NCI-H1417 (cell line): Measurements from ENCODE around the gene LAMP1.
"Not testable (repeated sequence)": the region's sequence is repeated elsewhere in the genome, so short reads cannot be mapped to it uniquely, and the experiment has no call there.

ENCODE experiments used
- DNase-seq, 3 experiments: peaks; one replicate each; lab custom pipeline; 2025; lab: John Stamatoyannopoulos, UW

LAMP1 gene

GRCh38 chr13:113327766-113328471 is 30.9 kb downstream of the LAMP1 start:
- no peak for DNase-seq

GRCh38 chr13:113328851-113329250 is 31.8 kb downstream of the LAMP1 start:
- DNase-seq = no peak

GRCh38 chr13:113329656-113330312 is 32.7 kb downstream of the LAMP1 start:
- no peak for DNase-seq

- DNase-seq = no peak
These were observed 35.6 kb downstream of the LAMP1 start for GRCh38 chr13:113332615-113333014.

DNA sequence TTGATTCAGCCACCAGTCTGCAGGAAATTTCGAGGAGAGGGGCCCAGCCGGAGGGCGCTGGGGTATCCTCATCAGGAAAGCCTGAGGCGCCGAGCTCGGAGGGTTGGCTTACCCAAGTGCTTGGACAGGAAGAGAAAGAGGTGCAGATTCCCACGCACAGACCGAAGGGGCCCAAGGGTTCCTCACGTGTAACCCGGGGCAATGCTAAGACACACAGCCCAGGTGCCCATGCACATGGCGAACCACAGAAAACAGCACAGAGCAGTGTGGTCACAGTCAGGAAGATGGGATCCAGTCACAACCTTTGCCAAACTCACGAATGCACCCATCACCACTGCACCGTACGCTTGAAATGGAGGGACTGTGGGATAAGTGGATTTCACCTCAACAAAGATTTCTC is 36.0 kb downstream of the LAMP1 start:
- DNase-seq = no peak

- no peak for DNase-seq
These were observed 40.5 kb downstream of the LAMP1 start for GRCh38 chr13:113337556-113337955.

- no peak for DNase-seq
These were observed 40.9 kb downstream of the LAMP1 start for GRCh38 chr13:113337976-113338375.

DNA sequence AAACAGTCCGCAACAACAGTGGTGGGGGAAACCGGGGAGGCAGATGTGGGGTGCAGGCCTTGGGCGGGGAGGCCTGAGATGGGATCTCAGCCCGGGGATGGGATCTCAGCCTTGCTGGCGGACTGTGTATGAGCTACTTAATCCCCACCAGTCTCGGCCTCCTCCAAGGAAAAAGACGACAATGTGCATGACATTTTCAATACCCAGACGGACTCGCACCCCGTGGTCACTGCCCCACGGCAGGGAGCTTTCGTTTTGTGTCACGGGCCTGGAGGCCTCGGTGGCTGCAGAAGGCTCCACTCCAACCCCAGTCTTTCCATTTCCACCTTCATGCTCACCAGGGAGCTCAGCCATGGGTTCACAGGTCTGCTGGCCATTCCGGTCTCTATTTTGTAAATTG is 41.4 kb downstream of the LAMP1 start:
- no peak for DNase-seq

- DNase-seq = no peak
These were observed 46.0 kb downstream of the LAMP1 start for GRCh38 chr13:113342820-113343691.

GRCh38 chr13:113343692-113343968 is 46.6 kb downstream of the LAMP1 start:
- DNase-seq = no peak

DNA sequence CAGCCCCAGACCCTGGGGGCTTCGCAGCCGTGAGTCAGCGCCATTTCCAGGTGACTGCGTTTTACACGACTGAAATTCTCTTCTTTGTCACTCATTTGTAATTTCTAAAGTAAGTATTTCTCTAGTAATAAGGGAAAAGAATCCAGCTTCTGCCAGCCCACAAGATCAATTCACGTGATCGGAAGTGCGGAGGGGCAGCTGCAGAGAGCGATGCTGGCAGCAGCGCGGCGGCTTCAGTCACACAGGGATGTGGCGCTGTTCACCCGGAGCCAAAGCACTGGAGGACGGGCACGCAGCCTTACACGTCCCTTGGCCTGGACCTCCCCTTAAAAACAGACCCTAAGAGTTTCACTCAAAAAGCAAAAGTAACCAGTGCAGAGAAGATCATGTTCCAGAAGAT is 48.4 kb downstream of the LAMP1 start:
- DNase-seq = no peak

DNA sequence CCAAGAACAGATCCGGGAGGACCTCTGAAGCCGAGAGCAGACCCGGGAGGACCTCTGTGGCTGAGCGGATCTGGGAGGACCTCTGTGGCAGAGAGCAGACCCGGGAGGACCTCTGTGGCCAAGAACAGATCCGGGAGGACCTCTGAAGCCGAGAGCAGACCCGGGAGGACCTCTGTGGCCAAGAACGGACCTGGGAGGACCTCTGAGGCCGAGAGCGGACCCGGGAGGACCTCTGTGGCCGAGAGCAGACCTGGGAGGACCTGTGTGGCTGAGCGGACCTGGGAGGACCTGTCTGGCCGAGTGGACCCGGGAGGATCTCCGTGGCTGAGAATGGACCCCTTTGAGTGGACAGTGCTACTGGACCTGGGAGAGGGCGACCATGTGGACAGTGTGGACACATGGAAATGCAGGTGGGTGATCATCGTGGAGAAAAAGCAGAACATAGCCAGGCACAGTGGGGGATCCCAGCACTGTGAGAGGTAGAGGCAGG is 50.7 kb downstream of the LAMP1 start:
- not testable (repeated sequence) for DNase-seq

DNA sequence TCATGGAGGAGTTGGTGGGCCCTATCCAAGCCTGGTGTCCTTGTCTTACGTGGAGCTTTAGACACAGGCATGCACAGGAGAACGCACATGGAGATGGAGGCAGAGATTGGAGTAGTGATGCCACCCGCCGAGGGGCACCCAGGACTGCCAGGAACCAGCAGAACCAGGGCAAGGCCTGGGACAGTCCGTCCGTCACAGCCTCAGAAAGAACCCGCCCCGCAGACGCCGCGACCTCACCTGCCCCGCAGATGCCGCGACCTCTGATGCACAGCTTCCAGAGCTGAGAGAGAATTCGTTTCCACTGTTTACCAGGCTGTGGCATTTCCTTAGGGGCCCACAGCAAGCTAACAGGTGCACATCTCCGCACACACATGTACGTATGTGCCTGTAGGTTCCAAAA is 51.6 kb downstream of the LAMP1 start:
- DNase-seq = no peak

DNA sequence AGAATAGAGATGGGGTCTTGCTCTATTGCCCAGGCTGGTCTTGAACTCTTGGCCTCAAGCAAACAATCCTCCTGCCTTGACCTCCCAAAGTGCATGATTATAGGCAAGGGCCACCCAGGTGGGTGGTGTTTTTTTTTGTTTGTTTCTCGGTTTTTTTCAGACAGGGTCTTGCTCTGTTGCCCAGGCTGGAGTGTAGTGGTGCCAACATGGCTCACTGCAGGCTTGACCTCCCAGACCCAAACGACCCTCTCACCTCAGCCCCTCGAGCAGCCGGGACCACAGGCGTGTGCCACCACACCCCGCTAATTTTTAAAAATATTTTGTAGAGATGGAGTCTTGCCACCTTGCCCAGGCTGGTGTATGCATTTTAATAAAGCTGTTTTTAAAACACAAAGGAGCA is 52.0 kb downstream of the LAMP1 start:
- no peak for DNase-seq

GRCh38 chr13:113349491-113349890 is 52.5 kb downstream of the LAMP1 start:
- no peak for DNase-seq

DNA sequence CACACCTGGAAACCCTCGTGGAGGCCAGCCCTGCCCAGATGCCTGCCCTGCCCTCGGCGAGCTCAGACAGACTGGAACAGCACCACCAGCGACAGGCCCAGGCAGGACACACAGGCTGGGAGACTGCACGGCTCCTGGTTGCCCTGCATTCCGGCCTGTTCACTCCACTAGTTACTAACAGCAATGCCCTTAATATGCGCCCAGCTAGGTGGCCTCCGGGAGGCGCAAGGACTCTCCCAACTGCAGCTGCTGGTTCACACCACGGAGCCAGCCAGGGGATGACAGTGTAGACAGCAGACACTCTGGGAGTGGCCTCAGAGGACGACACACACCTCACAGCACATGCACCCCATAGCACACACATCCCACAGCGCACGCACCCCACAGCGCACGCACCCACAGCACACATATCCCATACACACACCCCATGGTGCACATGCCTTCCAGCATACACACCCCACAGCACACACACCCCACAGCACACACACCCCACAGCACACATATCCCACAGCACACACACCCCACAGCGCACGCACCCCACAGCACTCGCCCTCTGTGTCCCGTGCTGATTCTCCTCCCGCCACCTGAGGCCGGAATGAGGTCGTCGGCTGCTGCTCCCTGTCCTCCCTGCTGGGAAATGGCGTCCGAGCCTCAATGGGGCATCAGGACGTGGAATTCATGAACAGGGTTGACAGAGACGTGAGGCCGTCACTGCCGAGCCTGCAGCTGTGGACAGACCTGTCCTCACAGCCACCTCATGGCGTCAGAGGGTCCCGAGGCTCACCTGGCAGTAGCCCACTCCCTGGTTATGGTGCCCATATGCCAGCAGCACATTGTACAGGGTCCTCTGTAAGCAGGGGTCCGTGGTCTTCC is 53.3 kb downstream of the LAMP1 start:
- DNase-seq = no peak

GRCh38 chr13:113350938-113351335 is 53.9 kb downstream of the LAMP1 start:
- DNase-seq = no peak

- DNase-seq = no peak
These were observed 54.5 kb downstream of the LAMP1 start for GRCh38 chr13:113351514-113352026.

GRCh38 chr13:113353254-113353653 is 56.2 kb downstream of the LAMP1 start:
- no peak for DNase-seq

DNA sequence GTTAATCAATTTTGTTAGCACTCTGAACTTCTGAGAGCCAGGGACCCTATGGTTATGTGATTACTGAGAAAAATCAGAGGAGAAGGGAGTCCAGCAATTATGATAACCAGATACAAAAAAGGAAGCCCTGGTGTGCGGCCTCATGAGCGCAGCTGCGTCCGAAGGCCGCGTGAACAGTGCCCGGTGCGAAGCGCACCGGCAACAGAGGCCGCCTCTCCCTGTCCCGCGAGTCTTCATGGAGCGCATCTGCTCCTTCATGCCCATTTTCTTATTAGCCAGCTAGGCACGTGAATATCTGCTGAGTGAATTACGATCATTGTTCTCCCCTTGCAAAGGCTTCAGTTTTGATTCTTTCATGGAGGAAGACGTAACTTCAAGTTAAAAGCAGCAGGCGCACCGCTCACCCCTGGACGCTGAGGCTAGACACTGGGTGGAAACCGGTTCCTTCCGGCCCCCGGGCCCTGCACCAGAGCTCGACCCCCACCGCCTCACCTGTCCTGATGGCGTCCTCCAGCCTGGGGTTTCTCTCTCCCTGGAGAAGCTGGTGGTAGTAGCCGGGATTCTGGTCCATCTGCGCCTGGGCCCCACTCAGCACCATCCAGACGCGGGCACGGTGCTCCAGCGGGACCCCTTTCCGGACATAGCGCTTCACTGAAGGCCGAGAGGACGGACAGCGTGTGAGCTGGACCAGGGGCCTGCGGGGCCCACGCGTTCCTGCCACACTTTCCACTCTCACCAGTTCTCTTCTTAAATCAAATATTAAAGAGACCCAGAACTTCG is 58.0 kb downstream of the LAMP1 start:
- DNase-seq = no peak

DNA sequence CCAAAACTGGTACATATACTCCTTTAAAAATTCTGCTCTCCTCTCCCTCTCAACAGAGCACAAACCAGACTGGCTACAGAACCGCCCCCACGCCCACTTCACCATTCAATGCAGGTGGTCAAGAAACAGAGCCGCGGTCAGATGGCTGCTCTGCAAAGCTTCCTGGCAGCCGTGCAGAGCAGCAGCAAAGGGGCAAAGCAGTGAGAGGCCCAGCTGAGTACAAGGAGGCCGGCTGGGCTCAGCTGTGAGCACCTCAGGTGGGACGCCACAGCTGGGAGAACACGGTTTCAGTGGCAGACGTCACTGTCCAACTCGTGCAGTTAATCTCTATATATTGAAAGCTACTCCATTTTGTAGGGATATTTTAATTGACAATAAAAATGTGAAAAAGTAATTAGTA is 58.6 kb downstream of the LAMP1 start:
- DNase-seq = no peak
